Measurements from ENCODE around the gene ELAVL3. TPM values are rescaled to one million over a fixed set of nuclear protein-coding genes. Genes with fewer than 3 reads are reported as not detected.

The ELAVL3 gene
- total RNA-seq, 2 donors from 2014 or later: not detected

DNA sequence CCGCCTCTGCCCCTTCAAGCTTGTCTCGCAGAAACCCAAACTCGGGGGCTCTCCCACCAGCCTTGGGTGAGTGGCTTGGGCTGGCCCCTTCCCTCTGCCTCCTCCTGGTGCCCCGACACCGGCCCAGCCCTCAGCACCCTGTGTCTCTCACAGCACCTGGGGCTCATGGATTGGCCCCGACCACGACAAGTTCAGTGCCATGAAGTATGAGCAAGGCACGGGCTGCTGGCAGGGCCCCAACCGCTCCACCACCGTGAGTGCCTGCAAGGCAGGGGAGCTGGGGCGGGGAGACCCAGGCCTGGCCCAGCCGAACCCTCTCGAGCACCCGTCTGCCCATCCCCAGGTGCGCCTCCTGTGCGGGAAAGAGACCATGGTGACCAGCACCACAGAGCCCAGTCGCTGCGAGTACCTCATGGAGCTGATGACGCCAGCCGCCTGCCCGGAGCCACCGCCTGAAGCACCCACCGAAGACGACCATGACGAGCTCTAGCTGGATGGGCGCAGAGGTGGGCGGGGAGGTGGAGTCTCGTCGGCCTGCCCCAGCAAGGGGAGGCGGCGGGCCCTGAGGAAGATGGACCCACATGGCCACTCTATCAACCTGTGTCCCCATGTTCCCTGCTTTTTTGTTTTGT is 31.8 kb downstream of the ELAVL3 start:
- Histone ChIP-seq H3K4me1 (peaks cover 0 to 8% of the 10 kb centered on the region in 2 donors), H3K4me3 (no peak overlapping the region), H3K36me3 (peaks cover 53% of the 10 kb centered on the region), H3K27me3 (no peaks in the 10 kb centered on the region), H3K9me3 (no peaks in the 10 kb centered on the region), H3K27ac (no peak overlapping the region)
- TF ChIP-seq, protein P1, sequence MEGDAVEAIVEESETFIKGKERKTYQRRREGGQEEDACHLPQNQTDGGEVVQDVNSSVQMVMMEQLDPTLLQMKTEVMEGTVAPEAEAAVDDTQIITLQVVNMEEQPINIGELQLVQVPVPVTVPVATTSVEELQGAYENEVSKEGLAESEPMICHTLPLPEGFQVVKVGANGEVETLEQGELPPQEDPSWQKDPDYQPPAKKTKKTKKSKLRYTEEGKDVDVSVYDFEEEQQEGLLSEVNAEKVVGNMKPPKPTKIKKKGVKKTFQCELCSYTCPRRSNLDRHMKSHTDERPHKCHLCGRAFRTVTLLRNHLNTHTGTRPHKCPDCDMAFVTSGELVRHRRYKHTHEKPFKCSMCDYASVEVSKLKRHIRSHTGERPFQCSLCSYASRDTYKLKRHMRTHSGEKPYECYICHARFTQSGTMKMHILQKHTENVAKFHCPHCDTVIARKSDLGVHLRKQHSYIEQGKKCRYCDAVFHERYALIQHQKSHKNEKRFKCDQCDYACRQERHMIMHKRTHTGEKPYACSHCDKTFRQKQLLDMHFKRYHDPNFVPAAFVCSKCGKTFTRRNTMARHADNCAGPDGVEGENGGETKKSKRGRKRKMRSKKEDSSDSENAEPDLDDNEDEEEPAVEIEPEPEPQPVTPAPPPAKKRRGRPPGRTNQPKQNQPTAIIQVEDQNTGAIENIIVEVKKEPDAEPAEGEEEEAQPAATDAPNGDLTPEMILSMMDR (IDR thresholded peaks at IDR 0.05): no peak
- no peak for DNase-seq (ENCODE audit: low spot score)

GRCh38 chr19:11448410-11448809 is 32.4 kb downstream of the ELAVL3 start:
- TF ChIP-seq, protein P1 (IDR thresholded peaks at IDR 0.05): no peak
- DNase-seq (ENCODE audit: low spot score): no peak
- no peak overlapping the region for H3K27ac ChIP-seq
- H3K4me3 ChIP-seq: no peak overlapping the region
- H3K4me1 ChIP-seq: peaks cover 0 to 8% of the 10 kb centered on the region in 2 donors
- no peaks in the 10 kb centered on the region for H3K27me3 ChIP-seq
- H3K36me3 ChIP-seq: peaks cover 57% of the 10 kb centered on the region
- H3K9me3 ChIP-seq: no peaks in the 10 kb centered on the region

DNA sequence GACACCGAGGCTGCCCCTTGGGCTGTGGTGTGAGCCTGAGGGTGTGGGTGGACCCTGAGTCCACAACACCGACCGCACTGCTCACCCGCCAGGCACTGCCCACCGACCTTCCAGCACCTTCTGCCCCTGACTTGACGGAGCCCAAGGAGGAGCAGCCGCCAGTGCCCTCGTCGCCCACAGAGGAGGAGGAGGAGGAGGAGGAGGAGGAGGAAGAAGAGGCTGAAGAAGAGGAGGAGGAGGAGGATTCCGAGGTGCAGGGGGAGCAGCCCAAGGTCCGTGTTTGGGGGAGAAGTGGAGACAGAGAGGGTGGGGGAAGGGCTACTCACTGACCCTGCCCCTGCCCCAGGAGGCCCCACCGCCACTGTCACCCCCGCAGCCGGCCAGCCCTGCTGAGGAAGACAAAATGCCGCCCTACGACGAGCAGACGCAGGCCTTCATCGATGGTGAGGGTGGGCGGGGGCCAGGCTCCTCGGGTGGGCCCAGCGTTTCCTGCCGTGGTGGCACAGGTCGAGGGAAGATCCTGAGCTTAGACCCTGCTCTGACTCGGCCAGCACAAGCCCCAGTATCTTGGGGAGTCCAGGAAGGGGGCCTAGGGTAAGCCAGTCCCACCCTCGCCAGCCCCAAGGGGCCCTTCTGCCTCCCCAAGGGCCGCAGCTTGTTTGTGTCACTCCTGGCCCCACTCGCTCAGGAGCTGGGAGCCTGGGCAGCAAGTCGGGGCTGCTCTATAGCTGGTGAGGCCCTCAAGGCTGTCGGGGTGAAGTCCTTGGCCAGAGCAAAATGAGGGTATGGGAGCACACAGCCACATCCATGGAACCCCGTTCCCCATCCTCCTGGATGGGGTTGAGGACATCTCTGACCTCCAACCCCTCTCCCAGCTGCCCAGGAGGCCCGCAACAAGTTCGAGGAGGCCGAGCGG is 33.2 kb downstream of the ELAVL3 start:
- Histone ChIP-seq H3K9me3 (no peaks in the 10 kb centered on the region), H3K4me1 (peaks cover 0 to 8% of the 10 kb centered on the region in 2 donors), H3K27ac (no peak overlapping the region), H3K27me3 (no peaks in the 10 kb centered on the region), H3K4me3 (no peak overlapping the region), H3K36me3 (peaks cover 65% of the 10 kb centered on the region)
- no peak for DNase-seq (ENCODE audit: low spot score)
- TF ChIP-seq, protein P1 (IDR thresholded peaks at IDR 0.05): no peak

GRCh38 chr19:11446652-11447301 is 34.1 kb downstream of the ELAVL3 start:
- DNase-seq (ENCODE audit: low spot score): no peak
- Histone ChIP-seq H3K4me3 (no peak overlapping the region), H3K4me1 (peaks cover 0 to 3% of the 10 kb centered on the region in 2 donors), H3K36me3 (peaks cover 73% of the 10 kb centered on the region), H3K27ac (no peak overlapping the region), H3K9me3 (no peaks in the 10 kb centered on the region), H3K27me3 (no peaks in the 10 kb centered on the region)
- TF ChIP-seq, protein P1 (IDR thresholded peaks at IDR 0.05): peak; percentile 62 to 82

- TF ChIP-seq, protein P1 (IDR thresholded peaks at IDR 0.05): no peak
- no peak overlapping the region for H3K4me3 ChIP-seq
- H3K36me3 ChIP-seq: peaks cover 78% of the 10 kb centered on the region
- DNase-seq (ENCODE audit: low spot score): no peak
- H3K4me1 ChIP-seq: no peaks in the 10 kb centered on the region
- H3K9me3 ChIP-seq: no peaks in the 10 kb centered on the region
- no peaks in the 10 kb centered on the region for H3K27me3 ChIP-seq
- no peak overlapping the region for H3K27ac ChIP-seq
Observed at GRCh38 chr19:11446271-11446651, 34.6 kb downstream of the ELAVL3 start.

All from right atrium auricular region (tissue), 2 donors.